Sciatic nerve (tissue), 2 donors: ENCODE results near the gene SLC16A7. TPM values are rescaled to one million over a fixed set of nuclear protein-coding genes. Genes with fewer than 3 reads are reported as not detected.
A peak's percentile ranks its signal among the peaks of the same experiment; 100 is the strongest.

Experiments used
- ATAC-seq: fragments of 200-7000 bp; cut with Tn5 transposase; one replicate; pipeline ENCODE4 v1.9.1; 2020; ENCODE audit warnings: mild to moderate bottlenecking, moderate library complexity
- DNase-seq: peaks from one replicate; pipeline ENCODE4 v3.0.0-alpha.2; 2020; ENCODE audit warnings: low spot score
- intact Hi-C: fragments of 100-400 bp; cut with DNase I; formaldehyde crosslinking; loops from one replicate; pipeline ENCODE4 v1.14.2; 2022
- total RNA-seq: library from RNA; stranded (reverse); fragmentation: NEBNext Ultra II Directional; extraction: Animal tissue kit (Norgen Biotek cat#: 25700); gene quantifications from one replicate; pipeline ENCODE4 v1.2.1, GENCODE V29; 2021
- donor health status: DM: no; HTN: no; CAD: no.
- donor health status: DM: no; HTN: no; CAD: no.

Gene SLC16A7
- total RNA-seq, 1 donor from 2014 or later, result 23.2 TPM

DNA sequence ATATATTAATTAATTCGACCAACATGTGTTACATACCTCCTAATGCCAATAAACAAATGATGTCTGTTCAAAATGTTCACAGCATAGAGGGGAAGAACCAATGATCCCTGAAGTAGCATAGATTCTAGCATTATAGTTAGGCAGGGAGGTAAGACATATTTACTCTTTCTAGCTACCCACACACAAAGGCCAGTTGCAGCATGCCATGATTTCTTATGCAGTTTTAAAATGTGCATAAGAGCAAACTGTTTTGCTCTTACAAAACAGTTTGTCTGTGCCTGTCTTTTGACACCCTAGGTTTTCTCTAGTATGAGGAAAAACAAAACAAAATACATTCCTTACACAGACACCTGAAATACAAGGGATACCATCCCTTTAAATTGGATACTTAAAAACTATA lies 61.9 kb downstream of the SLC16A7 start:
- ATAC-seq (no peak), DNase-seq (no peak)
- intact Hi-C loops, result no loop called here

DNA sequence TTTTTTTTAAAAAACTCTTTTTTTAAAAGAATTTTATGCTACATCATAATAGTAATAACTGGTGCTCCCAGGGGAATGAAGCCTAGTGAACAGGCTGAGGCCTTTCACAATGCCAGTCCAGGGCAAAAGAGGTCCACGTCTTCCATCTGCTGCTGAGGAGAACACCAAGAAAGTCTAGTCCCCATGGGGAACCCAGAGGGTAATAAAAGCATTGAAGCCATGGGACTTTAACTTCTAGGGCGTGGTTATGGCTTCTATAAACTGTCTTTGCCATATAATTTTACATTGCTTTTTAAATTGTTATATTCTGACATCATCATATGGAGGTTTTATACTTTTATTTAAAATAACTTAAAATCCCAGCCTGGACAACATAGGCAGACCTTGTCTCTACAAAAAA lies 64.3 kb downstream of the SLC16A7 start:
- intact Hi-C loops, result no loop called here
- DNase-seq (no peak), ATAC-seq (no peak)

GRCh38 chr12:59660921-59661597 lies 65.2 kb downstream of the SLC16A7 start:
- DNase-seq (no peak), ATAC-seq (no peak)
- intact Hi-C loops, result no loop called here

GRCh38 chr12:59664495-59664894 lies 68.7 kb downstream of the SLC16A7 start:
- ATAC-seq, result no peak
- intact Hi-C loops, result no loop called here
- DNase-seq, result no peak

DNA sequence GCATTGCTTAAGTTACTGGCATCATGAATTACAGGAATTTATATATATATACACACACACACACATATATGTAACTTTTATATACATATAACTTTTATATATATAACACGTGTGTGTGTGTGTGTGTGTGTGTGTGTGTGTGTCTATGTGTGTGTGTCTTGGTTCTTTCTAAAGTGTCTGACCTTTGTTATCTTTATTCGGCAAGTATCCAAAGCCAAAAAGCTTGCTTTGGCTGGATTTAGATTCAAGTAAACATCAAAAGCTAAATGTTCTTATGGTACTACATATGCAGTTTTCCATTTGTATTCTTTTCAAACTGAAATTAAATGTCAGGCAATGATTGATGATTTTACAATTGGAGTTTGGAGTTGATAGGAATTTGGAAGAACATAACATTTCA lies 69.9 kb downstream of the SLC16A7 start:
- DNase-seq (no peak), ATAC-seq (no peak)
- intact Hi-C loops, result no loop called here

DNA sequence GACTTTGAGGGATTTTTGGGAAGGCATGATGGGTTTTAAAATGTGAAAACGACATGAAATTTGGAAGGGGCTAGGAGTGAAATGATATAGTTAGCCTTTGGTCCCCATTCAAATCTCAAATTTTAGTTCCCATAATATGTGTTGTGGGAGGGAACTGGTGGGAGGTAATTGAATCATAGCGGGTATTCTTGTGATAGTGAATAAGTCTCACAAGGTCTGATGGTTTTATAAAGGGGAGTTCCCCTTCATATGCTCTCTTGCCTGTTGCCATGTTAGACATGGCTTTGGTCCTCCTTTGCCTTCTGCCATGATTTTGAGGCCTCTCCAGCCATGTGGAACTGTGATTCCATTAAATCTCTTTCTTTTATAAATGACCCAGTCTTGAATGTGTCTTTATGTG lies 72.8 kb downstream of the SLC16A7 start:
- DNase-seq (no peak), ATAC-seq (no peak)
- intact Hi-C loops, result no loop called here

DNA sequence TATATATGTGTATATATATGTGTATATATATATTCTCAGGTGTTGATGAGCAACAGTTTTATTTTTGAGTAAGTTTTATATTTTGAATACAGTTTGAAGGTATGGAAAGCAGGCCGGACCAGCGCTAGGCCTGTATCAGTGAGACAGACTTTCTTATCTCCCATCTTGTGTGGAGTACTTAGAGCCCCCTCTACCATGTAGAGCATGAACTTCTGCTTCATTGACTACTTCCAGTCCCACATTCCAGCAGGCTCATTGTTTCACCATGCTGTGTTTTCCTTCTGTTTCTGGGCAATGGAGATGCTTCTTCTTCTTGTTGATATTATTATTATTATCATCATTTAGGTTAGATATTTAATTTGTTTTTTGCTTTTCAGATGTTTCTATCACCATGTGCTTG lies 76.4 kb downstream of the SLC16A7 start:
- DNase-seq, result no peak
- intact Hi-C loops, result no loop called here
- ATAC-seq, result no peak

DNA sequence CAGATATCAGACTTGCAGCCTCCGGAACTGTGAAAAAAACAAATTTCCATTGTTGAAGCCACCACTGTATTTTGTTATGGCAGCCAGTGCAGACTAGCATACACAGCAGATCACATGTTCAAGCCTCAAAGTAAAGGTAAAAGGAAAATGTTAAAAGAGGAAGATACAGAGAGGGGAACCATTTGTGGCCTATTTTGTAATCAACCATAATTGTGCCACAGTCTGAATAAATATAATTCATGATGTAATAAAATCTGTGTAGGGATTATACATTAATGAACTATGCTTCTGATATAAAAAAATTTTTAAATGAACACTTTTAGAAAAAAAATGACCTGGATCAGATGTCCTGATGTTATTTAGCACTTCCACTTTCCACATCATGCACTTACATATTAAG lies 79.6 kb downstream of the SLC16A7 start:
- intact Hi-C loops, result no loop called here
- ATAC-seq, result no peak
- DNase-seq, result no peak

GRCh38 chr12:59677857-59678256 lies 82.0 kb downstream of the SLC16A7 start:
- ATAC-seq (no peak), DNase-seq (no peak)
- intact Hi-C loops, result no loop called here

GRCh38 chr12:59678759-59679411 lies 83.1 kb downstream of the SLC16A7 start:
- intact Hi-C loops, result no loop called here
- DNase-seq, result no peak
- ATAC-seq, result no peak

- intact Hi-C loops, result no loop called here
- ATAC-seq (no peak), DNase-seq (no peak)
Measured at GRCh38 chr12:59689776-59690175, 93.9 kb downstream of the SLC16A7 start.

DNA sequence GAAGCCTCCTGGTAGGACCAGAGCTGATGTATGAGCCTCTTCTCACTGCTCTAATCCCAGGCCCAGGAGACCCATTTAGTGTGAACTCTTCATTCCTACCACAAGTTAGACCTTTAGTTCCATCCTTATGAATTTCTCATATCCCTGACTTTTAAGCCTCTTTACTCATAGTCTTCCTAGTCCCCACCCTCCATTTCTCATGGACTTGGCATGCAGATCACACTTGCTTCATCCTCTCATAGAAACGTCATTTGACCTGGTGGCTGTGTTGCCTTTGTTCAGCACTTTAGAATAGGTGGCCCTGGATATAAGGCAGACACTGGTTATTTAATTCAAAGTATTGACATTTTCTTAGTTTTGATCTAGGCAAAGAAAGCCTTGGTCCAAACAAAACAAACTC lies 99.5 kb downstream of the SLC16A7 start:
- ATAC-seq, result no peak
- no peak for DNase-seq
- intact Hi-C loops, result no loop called here

DNA sequence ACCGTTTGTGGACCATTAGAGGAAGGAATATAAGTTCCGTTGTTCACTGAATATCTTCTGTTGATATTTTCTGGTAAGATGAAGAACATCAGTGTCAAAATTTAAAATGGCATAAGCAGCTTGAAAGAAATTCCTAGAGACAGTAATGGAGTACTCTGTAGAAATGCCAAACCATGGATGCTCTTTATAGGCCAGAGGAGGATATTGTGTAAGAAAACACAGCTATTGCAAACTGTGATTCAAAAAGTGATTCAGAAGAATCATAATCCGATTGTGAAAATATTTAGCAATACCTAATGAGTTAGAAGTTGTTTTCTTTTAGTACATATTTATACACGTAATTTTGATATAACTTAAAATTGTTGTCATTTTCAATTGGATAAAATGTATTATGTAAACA lies 102.8 kb downstream of the SLC16A7 start:
- DNase-seq (no peak), ATAC-seq (peak; percentile 82)
- intact Hi-C loops, result no loop called here

DNA sequence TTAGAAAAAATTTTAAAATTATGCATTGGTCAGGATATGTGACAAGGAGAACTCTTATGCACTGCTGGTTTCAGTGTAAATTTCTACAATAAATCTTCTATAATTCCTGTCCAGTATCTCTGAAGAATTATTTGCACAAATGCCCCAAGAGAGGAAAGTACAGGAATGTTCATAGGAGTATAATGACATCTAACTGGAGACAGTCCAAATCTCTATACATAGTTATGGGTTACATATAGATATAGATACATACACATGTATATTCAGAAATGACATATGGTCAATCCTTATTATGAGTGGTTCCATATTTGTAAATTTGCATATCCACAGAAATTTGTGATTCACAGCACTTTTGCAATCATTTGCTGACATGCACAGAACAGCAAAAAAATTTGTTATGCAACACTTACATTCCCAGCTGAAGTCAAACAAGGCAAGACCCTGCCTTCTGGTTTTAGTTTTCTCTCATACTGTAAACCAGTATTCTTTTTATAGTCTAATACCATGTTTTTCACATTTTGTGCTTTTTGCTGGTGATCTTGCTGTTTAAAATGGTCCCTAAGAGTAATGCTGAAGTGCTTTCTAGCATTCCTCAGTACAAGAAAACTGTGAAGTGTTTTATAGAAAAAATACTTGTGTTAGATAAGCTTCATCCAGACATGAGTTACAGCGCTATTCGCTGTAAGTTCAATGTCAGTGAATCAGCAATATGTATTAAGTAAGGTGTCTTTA lies 103.8 kb downstream of the SLC16A7 start:
- ATAC-seq (peak; percentile 80), DNase-seq (no peak)
- intact Hi-C loops, result no loop called here

DNA sequence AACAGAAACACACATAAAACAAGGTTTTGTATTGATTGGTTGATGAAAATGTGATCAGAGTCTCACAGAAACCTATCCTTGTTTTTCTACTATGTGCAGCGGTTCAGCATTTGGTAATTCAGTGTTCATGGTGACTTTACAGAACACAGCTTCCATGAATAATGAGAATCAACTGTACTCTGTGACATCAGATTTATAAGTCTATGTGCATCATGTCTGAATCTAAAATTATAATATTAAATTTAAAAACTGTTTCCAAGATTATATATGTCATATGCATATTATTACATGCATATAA lies 104.3 kb downstream of the SLC16A7 start:
- no peak for DNase-seq
- ATAC-seq, result no peak
- intact Hi-C loops, result no loop called here

GRCh38 chr12:59708064-59708463 lies 112.2 kb downstream of the SLC16A7 start:
- intact Hi-C loops, result no loop called here
- ATAC-seq, result no peak
- DNase-seq, result no peak

DNA sequence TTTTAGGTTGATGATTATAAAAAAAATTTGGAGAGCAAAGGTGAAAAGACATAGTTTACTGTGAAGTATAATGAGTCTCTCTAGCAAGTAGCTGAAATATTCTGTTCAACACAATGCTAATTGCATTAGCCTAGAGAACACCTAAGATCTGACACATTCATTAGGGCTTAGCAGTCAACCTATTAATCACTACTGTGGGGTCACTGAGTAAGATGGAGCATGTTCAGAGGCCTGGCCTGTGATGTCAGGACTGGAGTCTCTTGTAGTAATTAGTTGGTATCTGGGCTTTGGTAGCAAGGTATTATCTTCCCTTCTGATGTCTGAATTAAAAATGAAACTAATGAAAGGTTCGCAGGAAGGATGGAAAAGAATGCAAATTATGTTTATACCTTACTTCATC lies 112.7 kb downstream of the SLC16A7 start:
- intact Hi-C loops, result no loop called here
- no peak for ATAC-seq
- DNase-seq, result no peak

- no peak for DNase-seq
- intact Hi-C loops, result no loop called here
- ATAC-seq, result peak; percentile 13
Measured at GRCh38 chr12:59710004-59710628, 114.3 kb downstream of the SLC16A7 start.

DNA sequence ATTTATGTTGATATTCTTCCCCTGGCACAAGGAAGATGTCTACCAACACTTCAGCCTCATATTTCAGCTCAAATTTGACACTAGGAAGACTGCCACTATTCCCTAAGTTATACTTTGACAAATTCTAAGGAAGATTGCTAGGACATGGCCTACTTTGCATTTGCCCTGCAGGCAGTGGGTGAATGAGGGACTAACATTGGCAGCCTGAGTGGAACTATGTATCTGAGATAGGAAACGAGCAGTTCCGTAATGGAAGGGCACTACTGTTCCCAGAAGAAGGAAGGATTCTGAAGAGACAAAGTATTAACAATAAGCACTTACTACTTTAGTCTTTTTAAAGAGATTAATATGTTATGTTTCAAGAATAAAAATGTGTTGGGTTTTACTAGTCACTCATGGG lies 115.1 kb downstream of the SLC16A7 start:
- intact Hi-C loops, result no loop called here
- no peak for DNase-seq

GRCh38 chr12:59715434-59715833 lies 119.6 kb downstream of the SLC16A7 start:
- ATAC-seq (no peak), DNase-seq (no peak)
- intact Hi-C loops, result no loop called here

More for the DNA sequence above, 115.1 kb downstream of the SLC16A7 start:
- no peak for ATAC-seq
